A204.1 (cell line): ENCODE data around the gene CCZ1.
"Not testable (repeated sequence)": the region's sequence is repeated elsewhere in the genome, so short reads cannot be mapped to it uniquely, and the experiment has no call there.

Experiments
- FAIRE-seq: peaks from 2 replicates; lab custom pipeline; 2012; peaks lifted over from hg19 to GRCh38; lab: Jason Lieb, UNC

Gene CCZ1

GRCh38 chr7:5916529-5916928 is 18.0 kb downstream of the CCZ1 start:
- FAIRE-seq = not testable (repeated sequence)

- not testable (repeated sequence) for FAIRE-seq
Observed at GRCh38 chr7:5924180-5924579, 25.6 kb downstream of the CCZ1 start.

GRCh38 chr7:5924630-5925029 is 26.1 kb downstream of the CCZ1 start:
- not testable (repeated sequence) for FAIRE-seq

GRCh38 chr7:5926263-5926870 is 27.8 kb downstream of the CCZ1 start:
- not testable (repeated sequence) for FAIRE-seq

- FAIRE-seq = not testable (repeated sequence)
Observed at GRCh38 chr7:5930290-5930689, 31.8 kb downstream of the CCZ1 start.

DNA sequence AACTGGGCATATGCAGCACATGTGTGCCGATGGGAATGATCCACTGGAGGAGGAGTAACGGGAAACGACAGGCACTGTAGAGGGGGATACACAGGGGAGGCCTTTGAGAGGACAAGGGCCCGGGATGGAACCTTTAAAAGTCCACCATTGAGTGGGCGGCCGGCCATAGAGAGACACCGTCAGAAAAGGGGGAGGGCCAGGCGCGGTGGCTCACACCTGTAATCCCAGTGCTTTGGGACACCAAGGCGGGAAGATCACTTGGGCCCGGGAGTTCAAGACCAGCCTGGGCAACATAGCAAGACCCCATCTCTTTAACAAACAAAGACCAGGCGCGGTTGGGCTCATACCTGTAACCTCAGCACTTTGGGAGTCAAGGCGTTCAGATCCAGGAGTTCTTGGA is 32.7 kb downstream of the CCZ1 start:
- not testable (repeated sequence) for FAIRE-seq

DNA sequence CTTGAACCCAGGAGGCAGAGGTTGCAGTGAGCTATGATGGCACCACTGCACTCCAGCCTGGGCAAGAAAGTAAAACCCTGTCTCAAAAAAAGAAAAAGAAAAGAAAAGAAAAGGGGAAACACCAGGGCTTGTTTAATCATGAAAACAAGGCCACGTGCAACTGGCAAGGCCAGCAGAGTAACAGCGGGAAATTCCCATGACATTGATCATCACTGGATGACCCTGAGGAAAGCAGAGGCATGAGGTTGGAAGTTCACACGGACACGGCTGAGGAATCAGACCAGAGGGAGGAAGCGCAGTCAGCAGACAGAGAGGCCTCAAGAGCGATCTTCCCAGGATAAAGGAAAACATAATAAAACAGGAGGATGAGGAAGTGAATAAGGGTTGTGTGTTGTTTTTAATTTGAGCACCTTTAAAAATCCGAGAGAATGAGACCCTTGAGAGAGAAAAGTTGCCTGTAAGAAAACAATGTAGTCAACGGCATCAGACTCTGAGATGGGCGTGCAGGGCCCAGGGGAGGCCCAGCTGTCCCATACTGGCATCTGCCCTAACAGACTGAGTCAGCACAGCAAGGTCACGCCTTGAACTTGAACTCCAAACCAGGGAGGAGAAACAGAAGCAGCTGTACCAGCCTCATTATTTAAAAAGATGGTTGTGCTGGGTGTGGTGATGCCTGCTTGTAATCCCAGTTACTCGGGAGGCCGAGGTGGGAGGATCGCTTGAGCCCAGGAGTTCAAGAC is 33.5 kb downstream of the CCZ1 start:
- FAIRE-seq = not testable (repeated sequence)

DNA sequence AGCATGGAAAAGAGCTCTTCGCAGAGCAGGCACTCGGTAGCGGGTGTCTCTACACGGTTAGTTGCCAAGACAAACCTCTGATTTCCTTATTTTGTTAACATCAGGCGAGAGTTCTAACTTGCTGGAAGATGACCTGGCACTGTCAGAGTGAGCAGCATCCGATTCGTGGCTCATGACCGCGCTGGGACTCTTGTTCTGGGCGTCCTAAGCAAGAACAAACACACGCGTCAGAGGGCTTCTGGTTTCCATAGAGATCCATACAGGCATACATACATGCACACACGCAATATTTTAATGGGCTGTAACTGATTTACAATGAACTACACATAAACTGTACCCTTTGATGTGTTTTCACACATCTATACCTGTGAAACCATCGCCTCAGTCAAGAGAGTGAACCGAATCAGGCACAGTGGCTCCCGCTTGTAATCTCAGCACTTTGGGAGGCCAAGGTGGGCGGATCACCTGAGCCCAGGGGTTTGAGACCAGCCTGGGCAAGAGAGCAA is 36.5 kb downstream of the CCZ1 start:
- not testable (repeated sequence) for FAIRE-seq

DNA sequence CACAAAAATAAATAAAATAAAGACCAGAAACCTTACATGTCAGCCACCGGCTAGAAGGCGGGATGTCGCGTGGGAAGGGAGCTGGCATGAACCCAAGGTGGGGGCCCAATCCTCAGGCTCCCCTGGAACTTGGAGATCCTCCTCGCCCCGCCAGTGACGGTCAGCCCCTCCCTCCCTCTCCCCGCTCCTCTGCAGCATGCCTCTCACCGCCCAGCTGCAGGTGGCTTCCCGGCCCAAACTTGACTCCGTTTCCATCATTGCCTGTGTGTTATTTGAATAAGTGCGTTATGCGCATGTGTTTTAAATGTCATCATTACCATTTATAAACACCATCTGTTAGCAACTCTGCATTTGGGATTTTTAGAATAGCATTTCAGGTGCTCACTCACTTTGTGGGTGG is 64.7 kb downstream of the CCZ1 start:
- not testable (repeated sequence) for FAIRE-seq

- not testable (repeated sequence) for FAIRE-seq
Observed at GRCh38 chr7:5963810-5964209, 65.3 kb downstream of the CCZ1 start.

GRCh38 chr7:5970347-5970911 is 71.9 kb downstream of the CCZ1 start, which contains the start of gene RSPH10B:
Gene RSPH10B (minus strand): TSS chr7:5970689. CDS start chr7:5967116, 3,573 bp downstream.
- not testable (repeated sequence) for FAIRE-seq

DNA sequence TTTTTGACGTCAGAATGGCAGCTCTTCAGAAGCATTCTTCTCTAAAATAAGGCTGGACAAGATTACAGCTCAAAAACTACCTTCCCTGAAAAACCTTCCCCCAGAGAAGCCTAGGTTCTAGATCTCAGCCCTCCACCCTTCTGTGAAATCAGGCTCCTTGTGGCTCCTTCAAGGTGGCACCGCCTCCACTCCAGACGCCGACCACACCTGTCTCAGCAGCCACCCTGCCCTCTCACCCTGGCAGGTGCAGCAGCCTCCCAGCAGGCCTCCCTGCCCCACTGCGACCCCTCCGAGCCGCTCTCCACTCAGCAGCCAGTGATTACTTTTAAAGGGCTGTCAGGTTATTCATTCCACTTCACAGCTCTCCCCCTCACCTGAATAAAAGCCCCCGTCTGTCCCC is 75.0 kb downstream of the CCZ1 start:
- not testable (repeated sequence) for FAIRE-seq
